ENCODE data around the gene SFSWAP.
"Not testable (repeated sequence)": the region's sequence is repeated elsewhere in the genome, so short reads cannot be mapped to it uniquely, and the experiment has no call there.

Gene SFSWAP

DNA sequence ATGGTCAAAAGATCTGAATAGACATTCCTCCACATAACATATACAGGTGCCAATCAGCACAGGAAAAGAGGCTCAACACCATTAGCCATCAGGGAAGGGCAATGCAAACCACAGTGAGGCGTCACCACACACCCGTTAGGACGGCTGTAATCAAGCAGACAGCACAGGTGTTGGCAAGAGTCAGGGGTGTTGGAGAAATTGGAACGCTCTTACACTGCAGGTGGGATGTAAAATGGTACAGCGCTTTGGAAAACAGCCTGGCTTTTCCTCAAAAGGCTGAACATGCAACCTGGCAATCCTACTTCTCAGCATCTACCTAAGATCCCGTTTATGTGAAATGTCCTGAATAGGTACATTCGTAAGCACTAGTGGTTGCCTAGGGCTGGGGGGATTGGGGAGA lies 95.8 kb downstream of the SFSWAP start:
- Histone ChIP-seq H3K4me3 (ENCODE audit: control insufficient read depth in 1 of 7, extremely low read depth in 1 of 7, insufficient read depth in 4 of 7, low read depth in 2 of 7, low read length in 6 of 7) (no peak overlapping the region), H3K9me3 (ENCODE audit: control extremely low read depth in 1 of 5, control insufficient read depth in 4 of 5, insufficient read depth in 2 of 5, low read depth in 1 of 5, low read length in 4 of 5) (peaks cover 0 to 4% (median 0%) of the 10 kb centered on the region in 5 experiments), H3K36me3 (ENCODE audit: control insufficient read depth in 4 of 4, insufficient read depth in 4 of 4, low read length in 3 of 4) (peaks cover 0 to 7% (median 4%) of the 10 kb centered on the region in 4 experiments), H3K27me3 (replicated peaks in 2 of 5; ENCODE audit: control insufficient read depth in 4 of 5, insufficient read depth in 5 of 5, low read length in 4 of 5) (no peaks in the 10 kb centered on the region), H3K4me1 (ENCODE audit: control extremely low read depth in 1 of 4, control insufficient read depth in 4 of 4, insufficient read depth in 4 of 4, low read length in 3 of 4) (peaks cover 0 to 15% (median 9%) of the 10 kb centered on the region in 4 experiments), H3K27ac (ENCODE audit: insufficient read depth in 1 of 2, low read depth in 1 of 2, low read length in 2 of 2, poor library complexity in 1 of 2, severe bottlenecking in 2 of 2) (no peak overlapping the region)
- ChIA-PET CTCF (no interaction called here), POLR2A (no interaction called here)
- 90% methylated on average over 7 of the region's 7 CpGs for WGBS (ENCODE audit: insufficient coverage)
- no peak for DNase-seq

GRCh38 chr12:131808744-131809371 lies 98.0 kb downstream of the SFSWAP start:
- ChIA-PET CTCF (interaction anchor here (0.9 kb wide), 1 partner anchor 60 kb away, joined by 3 read pairs; no protein-coding TSS in a partner anchor), POLR2A (no interaction called here)
- no peak overlapping the region for H3K27ac ChIP-seq (ENCODE audit: insufficient read depth in 1 of 2, low read depth in 1 of 2, low read length in 2 of 2, poor library complexity in 1 of 2, severe bottlenecking in 2 of 2)
- H3K9me3 ChIP-seq (ENCODE audit: control extremely low read depth in 1 of 5, control insufficient read depth in 4 of 5, insufficient read depth in 2 of 5, low read depth in 1 of 5, low read length in 4 of 5): peaks cover 2 to 11% (median 6%) of the 10 kb centered on the region in 5 experiments
- WGBS (ENCODE audit: insufficient coverage): 78% methylated on average over 32 of the region's 44 CpGs
- H3K4me1 ChIP-seq (ENCODE audit: control extremely low read depth in 1 of 4, control insufficient read depth in 4 of 4, insufficient read depth in 4 of 4, low read length in 3 of 4): peaks cover 0 to 11% (median 4%) of the 10 kb centered on the region in 4 experiments
- peak overlapping the region in 5 of 7 experiments; percentile 21 to 50 (median 28) for H3K4me3 ChIP-seq (ENCODE audit: control insufficient read depth in 1 of 7, extremely low read depth in 1 of 7, insufficient read depth in 4 of 7, low read depth in 2 of 7, low read length in 6 of 7)
- no peaks in the 10 kb centered on the region for H3K36me3 ChIP-seq (ENCODE audit: control insufficient read depth in 4 of 4, insufficient read depth in 4 of 4, low read length in 3 of 4)
- DNase-seq: peak in 2 of 3 donors; percentile 19 to 31
- H3K27me3 ChIP-seq (replicated peaks in 2 of 5; ENCODE audit: control insufficient read depth in 4 of 5, insufficient read depth in 5 of 5, low read length in 4 of 5): no peaks in the 10 kb centered on the region

DNA sequence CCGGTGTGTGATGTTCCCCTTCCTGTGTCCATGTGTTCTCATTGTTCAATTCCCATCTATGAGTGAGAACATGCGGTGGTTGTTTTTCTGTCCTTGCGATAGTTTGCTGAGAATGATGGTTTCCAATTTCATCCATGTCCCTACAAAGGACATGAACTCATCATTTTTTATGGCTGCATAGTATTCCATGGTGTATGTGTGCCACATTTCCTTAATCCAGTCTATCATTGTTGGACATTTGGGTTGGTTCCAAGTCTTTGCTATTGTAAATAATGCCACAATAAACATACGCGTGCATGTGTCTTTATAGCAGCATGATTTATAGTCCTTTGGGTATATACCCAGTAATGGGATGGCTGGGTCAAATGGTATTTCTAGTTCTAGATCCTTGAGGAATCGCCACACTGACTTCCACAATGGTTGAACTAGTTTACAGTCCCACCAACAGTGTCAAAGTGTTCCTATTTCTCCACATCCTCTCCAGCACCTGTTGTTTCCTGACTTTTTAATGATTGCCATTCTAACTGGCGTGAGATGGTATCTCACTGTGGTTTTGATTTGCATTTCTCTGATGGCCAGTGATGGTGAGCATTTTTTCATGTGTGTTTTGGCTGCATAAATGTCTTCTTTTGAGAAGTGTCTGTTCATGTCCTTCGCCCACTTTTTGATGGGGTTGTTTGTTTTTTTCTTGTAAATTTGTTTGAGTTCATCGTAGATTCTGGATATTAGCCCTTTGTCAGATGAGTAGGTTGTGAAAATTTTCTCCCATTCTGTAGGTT lies 98.8 kb downstream of the SFSWAP start:
- H3K27ac ChIP-seq (ENCODE audit: insufficient read depth in 1 of 2, low read depth in 1 of 2, low read length in 2 of 2, poor library complexity in 1 of 2, severe bottlenecking in 2 of 2); POLR2A ChIA-PET; DNase-seq; H3K4me3 ChIP-seq (ENCODE audit: control insufficient read depth in 1 of 7, extremely low read depth in 1 of 7, insufficient read depth in 4 of 7, low read depth in 2 of 7, low read length in 6 of 7); CTCF ChIA-PET; H3K27me3 ChIP-seq (replicated peaks in 2 of 5; ENCODE audit: control insufficient read depth in 4 of 5, insufficient read depth in 5 of 5, low read length in 4 of 5); H3K36me3 ChIP-seq (ENCODE audit: control insufficient read depth in 4 of 4, insufficient read depth in 4 of 4, low read length in 3 of 4); H3K4me1 ChIP-seq (ENCODE audit: control extremely low read depth in 1 of 4, control insufficient read depth in 4 of 4, insufficient read depth in 4 of 4, low read length in 3 of 4): not testable (repeated sequence)
- H3K9me3 ChIP-seq (ENCODE audit: control extremely low read depth in 1 of 5, control insufficient read depth in 4 of 5, insufficient read depth in 2 of 5, low read depth in 1 of 5, low read length in 4 of 5): peaks cover 2 to 11% (median 6%) of the 10 kb centered on the region in 5 experiments
- WGBS (ENCODE audit: insufficient coverage): no CpG with 5 or more reads among the region's 9 CpGs

DNA sequence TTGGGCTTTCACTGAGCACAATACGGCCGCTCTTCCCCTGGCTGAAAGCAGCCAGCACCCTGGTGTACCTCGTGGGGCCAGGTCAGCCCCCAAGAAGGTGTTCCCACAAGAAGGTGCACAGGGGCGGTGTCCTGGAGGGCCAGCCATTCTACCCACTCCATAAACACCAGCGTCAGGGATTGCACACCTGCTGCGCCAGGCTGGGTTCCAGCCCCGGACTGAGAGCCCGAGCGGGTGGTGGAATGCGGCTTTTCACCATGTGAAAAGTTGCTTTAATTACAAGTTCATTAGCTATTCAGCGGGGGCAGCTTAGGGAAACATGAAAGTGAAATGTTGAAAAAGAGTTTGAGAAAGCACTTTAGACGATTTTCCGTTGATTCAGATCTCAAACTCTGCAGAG lies 99.8 kb downstream of the SFSWAP start:
- no peak overlapping the region for H3K27ac ChIP-seq (ENCODE audit: insufficient read depth in 1 of 2, low read depth in 1 of 2, low read length in 2 of 2, poor library complexity in 1 of 2, severe bottlenecking in 2 of 2)
- no peaks in the 10 kb centered on the region for H3K36me3 ChIP-seq (ENCODE audit: control insufficient read depth in 4 of 4, insufficient read depth in 4 of 4, low read length in 3 of 4)
- ChIA-PET CTCF (no interaction called here), POLR2A (interaction anchor here (0.6 kb wide), 1 partner anchor 16 kb away, joined by 6 read pairs; no protein-coding TSS in a partner anchor)
- 77% methylated on average over 9 of the region's 13 CpGs for WGBS (ENCODE audit: insufficient coverage)
- no peak overlapping the region for H3K4me3 ChIP-seq (ENCODE audit: control insufficient read depth in 1 of 7, extremely low read depth in 1 of 7, insufficient read depth in 4 of 7, low read depth in 2 of 7, low read length in 6 of 7)
- peaks cover 2 to 11% (median 4%) of the 10 kb centered on the region in 5 experiments for H3K9me3 ChIP-seq (ENCODE audit: control extremely low read depth in 1 of 5, control insufficient read depth in 4 of 5, insufficient read depth in 2 of 5, low read depth in 1 of 5, low read length in 4 of 5)
- H3K4me1 ChIP-seq (ENCODE audit: control extremely low read depth in 1 of 4, control insufficient read depth in 4 of 4, insufficient read depth in 4 of 4, low read length in 3 of 4): peaks cover 0 to 6% (median 0%) of the 10 kb centered on the region in 4 experiments
- H3K27me3 ChIP-seq (replicated peaks in 2 of 5; ENCODE audit: control insufficient read depth in 4 of 5, insufficient read depth in 5 of 5, low read length in 4 of 5): no peaks in the 10 kb centered on the region
- no peak for DNase-seq

- H3K4me1 ChIP-seq (ENCODE audit: control extremely low read depth in 1 of 4, control insufficient read depth in 4 of 4, insufficient read depth in 4 of 4, low read length in 3 of 4): peaks cover 0 to 4% (median 0%) of the 10 kb centered on the region in 4 experiments
- no peaks in the 10 kb centered on the region for H3K36me3 ChIP-seq (ENCODE audit: control insufficient read depth in 4 of 4, insufficient read depth in 4 of 4, low read length in 3 of 4)
- 91% methylated on average over 5 of the region's 7 CpGs for WGBS (ENCODE audit: insufficient coverage)
- no peaks in the 10 kb centered on the region for H3K27me3 ChIP-seq (replicated peaks in 2 of 5; ENCODE audit: control insufficient read depth in 4 of 5, insufficient read depth in 5 of 5, low read length in 4 of 5)
- DNase-seq: no peak
- H3K9me3 ChIP-seq (ENCODE audit: control extremely low read depth in 1 of 5, control insufficient read depth in 4 of 5, insufficient read depth in 2 of 5, low read depth in 1 of 5, low read length in 4 of 5): peaks cover 2 to 11% (median 4%) of the 10 kb centered on the region in 5 experiments
- no peak overlapping the region for H3K27ac ChIP-seq (ENCODE audit: insufficient read depth in 1 of 2, low read depth in 1 of 2, low read length in 2 of 2, poor library complexity in 1 of 2, severe bottlenecking in 2 of 2)
- ChIA-PET POLR2A (no interaction called here), CTCF (interaction anchor here (1.0 kb wide), 1 partner anchor 9 kb away, joined by 3 read pairs; no protein-coding TSS in a partner anchor)
- H3K4me3 ChIP-seq (ENCODE audit: control insufficient read depth in 1 of 7, extremely low read depth in 1 of 7, insufficient read depth in 4 of 7, low read depth in 2 of 7, low read length in 6 of 7): no peak overlapping the region
Observed at GRCh38 chr12:131815131-131815530, 104.2 kb downstream of the SFSWAP start.

GRCh38 chr12:131816495-131816894 lies 105.6 kb downstream of the SFSWAP start:
- POLR2A ChIA-PET: interaction anchor here (0.6 kb wide), 1 partner anchor 245 kb away, joined by 3 read pairs; no protein-coding TSS in a partner anchor
- Histone ChIP-seq H3K27ac (ENCODE audit: insufficient read depth in 1 of 2, low read depth in 1 of 2, low read length in 2 of 2, poor library complexity in 1 of 2, severe bottlenecking in 2 of 2) (no peak overlapping the region), H3K4me1 (ENCODE audit: control extremely low read depth in 1 of 4, control insufficient read depth in 4 of 4, insufficient read depth in 4 of 4, low read length in 3 of 4) (peaks cover 0 to 4% (median 0%) of the 10 kb centered on the region in 4 experiments), H3K4me3 (ENCODE audit: control insufficient read depth in 1 of 7, extremely low read depth in 1 of 7, insufficient read depth in 4 of 7, low read depth in 2 of 7, low read length in 6 of 7) (no peak overlapping the region), H3K27me3 (replicated peaks in 2 of 5; ENCODE audit: control insufficient read depth in 4 of 5, insufficient read depth in 5 of 5, low read length in 4 of 5) (no peaks in the 10 kb centered on the region), H3K9me3 (ENCODE audit: control extremely low read depth in 1 of 5, control insufficient read depth in 4 of 5, insufficient read depth in 2 of 5, low read depth in 1 of 5, low read length in 4 of 5) (peaks cover 2 to 8% (median 4%) of the 10 kb centered on the region in 5 experiments), H3K36me3 (ENCODE audit: control insufficient read depth in 4 of 4, insufficient read depth in 4 of 4, low read length in 3 of 4) (no peaks in the 10 kb centered on the region)
- WGBS (ENCODE audit: insufficient coverage): 67% methylated on average over 2 of the region's 5 CpGs
- CTCF ChIA-PET: no interaction called here
- DNase-seq: no peak

GRCh38 chr12:131817241-131817640 lies 106.4 kb downstream of the SFSWAP start:
- ChIA-PET CTCF (no interaction called here), POLR2A (no interaction called here)
- no peak for DNase-seq
- H3K4me3 ChIP-seq (ENCODE audit: control insufficient read depth in 1 of 7, extremely low read depth in 1 of 7, insufficient read depth in 4 of 7, low read depth in 2 of 7, low read length in 6 of 7): no peak overlapping the region
- H3K27me3 ChIP-seq (replicated peaks in 2 of 5; ENCODE audit: control insufficient read depth in 4 of 5, insufficient read depth in 5 of 5, low read length in 4 of 5): no peaks in the 10 kb centered on the region
- 98% methylated on average over 17 of the region's 19 CpGs for WGBS (ENCODE audit: insufficient coverage)
- no peak overlapping the region for H3K27ac ChIP-seq (ENCODE audit: insufficient read depth in 1 of 2, low read depth in 1 of 2, low read length in 2 of 2, poor library complexity in 1 of 2, severe bottlenecking in 2 of 2)
- peaks cover 0 to 4% (median 0%) of the 10 kb centered on the region in 4 experiments for H3K4me1 ChIP-seq (ENCODE audit: control extremely low read depth in 1 of 4, control insufficient read depth in 4 of 4, insufficient read depth in 4 of 4, low read length in 3 of 4)
- no peaks in the 10 kb centered on the region for H3K36me3 ChIP-seq (ENCODE audit: control insufficient read depth in 4 of 4, insufficient read depth in 4 of 4, low read length in 3 of 4)
- peaks cover 1 to 8% (median 4%) of the 10 kb centered on the region in 5 experiments for H3K9me3 ChIP-seq (ENCODE audit: control extremely low read depth in 1 of 5, control insufficient read depth in 4 of 5, insufficient read depth in 2 of 5, low read depth in 1 of 5, low read length in 4 of 5)

Measured in common myeloid progenitor, CD34-positive (primary cell).